Measurements from ENCODE around the gene GNG7.
"Not testable (repeated sequence)": the region's sequence is repeated elsewhere in the genome, so short reads cannot be mapped to it uniquely, and the experiment has no call there.

Gene GNG7

GRCh38 chr19:2589441-2589840, 113.1 kb downstream of the GNG7 start:
- no peaks in the 10 kb centered on the region for H3K4me1 Mint-ChIP-seq (ENCODE audit: low read depth in 2 of 2)
- no peak overlapping the region for H3K27ac Mint-ChIP-seq
- no peak overlapping the region for H3K4me3 Mint-ChIP-seq
- peaks cover 0 to 20% of the 10 kb centered on the region in 2 donors for H3K27me3 Mint-ChIP-seq
- peaks cover 0 to 3% of the 10 kb centered on the region in 2 donors for H3K9me3 Mint-ChIP-seq
- no peak for ATAC-seq (replicated peaks)
- DNase-seq: no peak
- H3K36me3 Mint-ChIP-seq (ENCODE audit: insufficient read depth): peaks cover 3% of the 10 kb centered on the region

- peaks cover 0 to 28% of the 10 kb centered on the region in 2 donors for H3K27me3 Mint-ChIP-seq
- no peak overlapping the region for H3K27ac Mint-ChIP-seq
- H3K4me3 Mint-ChIP-seq: no peak overlapping the region
- peaks cover 0 to 5% of the 10 kb centered on the region in 2 donors for H3K9me3 Mint-ChIP-seq
- H3K4me1 Mint-ChIP-seq (ENCODE audit: low read depth in 2 of 2): no peaks in the 10 kb centered on the region
- no peaks in the 10 kb centered on the region for H3K36me3 Mint-ChIP-seq (ENCODE audit: insufficient read depth)
- no peak for ATAC-seq (replicated peaks)
- no peak for DNase-seq
Measured at GRCh38 chr19:2588081-2588777, 114.3 kb downstream of the GNG7 start.

DNA sequence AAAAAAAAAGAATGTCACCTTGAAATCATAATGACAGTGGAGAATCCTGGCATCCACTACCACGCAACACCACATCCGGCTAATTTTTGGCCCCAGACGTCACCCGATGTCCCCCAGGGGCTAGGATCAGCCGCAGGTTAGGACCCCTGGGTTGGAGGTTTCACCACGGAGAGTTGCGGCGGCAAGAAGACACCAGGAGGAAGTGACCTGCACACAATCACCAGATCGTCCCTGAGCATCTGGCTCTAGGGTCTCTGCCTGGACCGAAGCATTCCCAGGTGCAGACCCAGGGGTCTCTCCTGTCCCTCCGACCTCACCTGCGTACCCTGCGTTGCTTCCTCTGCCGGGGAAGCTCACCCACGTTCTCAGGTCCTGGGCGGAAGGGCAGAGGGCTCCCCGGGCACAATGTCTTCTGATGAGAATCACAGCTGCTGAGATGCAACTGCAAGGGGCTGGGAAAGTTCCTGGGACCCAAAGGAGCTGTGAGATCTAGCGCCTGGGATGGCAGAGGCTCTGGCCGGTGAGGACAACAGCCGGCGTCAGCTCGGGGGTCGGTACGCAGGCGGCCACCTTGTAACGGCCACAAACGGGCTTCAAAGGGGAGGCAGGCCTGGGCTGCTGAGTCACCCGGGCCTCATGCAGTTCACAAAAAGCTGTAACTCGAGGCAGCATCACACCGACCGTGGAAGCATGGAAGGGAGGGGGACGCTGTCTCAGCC, 115.3 kb downstream of the GNG7 start:
- peaks cover 0 to 25% of the 10 kb centered on the region in 2 donors for H3K27me3 Mint-ChIP-seq
- no peaks in the 10 kb centered on the region for H3K4me1 Mint-ChIP-seq (ENCODE audit: low read depth in 2 of 2)
- ATAC-seq (replicated peaks) (no peak), DNase-seq (no peak)
- peaks cover 0 to 5% of the 10 kb centered on the region in 2 donors for H3K9me3 Mint-ChIP-seq
- H3K36me3 Mint-ChIP-seq (ENCODE audit: insufficient read depth): no peaks in the 10 kb centered on the region
- no peak overlapping the region for H3K4me3 Mint-ChIP-seq
- no peak overlapping the region for H3K27ac Mint-ChIP-seq

- Mint-ChIP-seq H3K27ac (no peak overlapping the region), H3K4me1 (ENCODE audit: low read depth in 2 of 2) (no peaks in the 10 kb centered on the region), H3K36me3 (ENCODE audit: insufficient read depth) (no peaks in the 10 kb centered on the region), H3K9me3 (peaks cover 0 to 5% of the 10 kb centered on the region in 2 donors), H3K4me3 (no peak overlapping the region), H3K27me3 (peaks cover 0 to 16% of the 10 kb centered on the region in 2 donors)
- ATAC-seq (replicated peaks) (no peak), DNase-seq (no peak)
Measured at GRCh38 chr19:2586196-2586595, 116.3 kb downstream of the GNG7 start.

DNA sequence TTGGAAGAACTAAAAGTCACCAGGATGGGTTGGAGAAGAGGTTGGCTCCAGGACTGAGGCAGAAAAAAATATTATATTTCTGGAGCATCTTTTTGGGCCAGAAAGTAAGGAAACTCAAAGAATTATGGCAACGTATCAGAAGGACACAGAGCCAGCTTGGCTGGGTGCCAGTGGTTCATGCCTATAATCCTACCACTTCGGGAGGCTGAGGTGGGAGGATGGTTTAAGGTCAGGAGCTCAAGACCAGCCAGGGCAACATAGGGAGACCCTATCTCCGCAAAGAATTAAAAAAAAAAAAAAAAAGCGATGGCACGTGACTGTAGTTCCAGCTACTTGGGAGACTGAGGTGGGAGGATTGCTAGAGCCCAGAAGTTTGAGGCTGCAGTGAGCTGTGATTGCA, 118.5 kb downstream of the GNG7 start:
- peaks cover 0 to 2% of the 10 kb centered on the region in 2 donors for H3K4me1 Mint-ChIP-seq (ENCODE audit: low read depth in 2 of 2)
- H3K4me3 Mint-ChIP-seq: no peak overlapping the region
- peaks cover 0 to 2% of the 10 kb centered on the region in 2 donors for H3K9me3 Mint-ChIP-seq
- H3K27ac Mint-ChIP-seq: peak overlapping the region in 1 of 2 donors; percentile 22
- peaks cover 0 to 8% of the 10 kb centered on the region in 2 donors for H3K27me3 Mint-ChIP-seq
- H3K36me3 Mint-ChIP-seq (ENCODE audit: insufficient read depth): no peaks in the 10 kb centered on the region
- DNase-seq (no peak), ATAC-seq (replicated peaks) (no peak)

DNA sequence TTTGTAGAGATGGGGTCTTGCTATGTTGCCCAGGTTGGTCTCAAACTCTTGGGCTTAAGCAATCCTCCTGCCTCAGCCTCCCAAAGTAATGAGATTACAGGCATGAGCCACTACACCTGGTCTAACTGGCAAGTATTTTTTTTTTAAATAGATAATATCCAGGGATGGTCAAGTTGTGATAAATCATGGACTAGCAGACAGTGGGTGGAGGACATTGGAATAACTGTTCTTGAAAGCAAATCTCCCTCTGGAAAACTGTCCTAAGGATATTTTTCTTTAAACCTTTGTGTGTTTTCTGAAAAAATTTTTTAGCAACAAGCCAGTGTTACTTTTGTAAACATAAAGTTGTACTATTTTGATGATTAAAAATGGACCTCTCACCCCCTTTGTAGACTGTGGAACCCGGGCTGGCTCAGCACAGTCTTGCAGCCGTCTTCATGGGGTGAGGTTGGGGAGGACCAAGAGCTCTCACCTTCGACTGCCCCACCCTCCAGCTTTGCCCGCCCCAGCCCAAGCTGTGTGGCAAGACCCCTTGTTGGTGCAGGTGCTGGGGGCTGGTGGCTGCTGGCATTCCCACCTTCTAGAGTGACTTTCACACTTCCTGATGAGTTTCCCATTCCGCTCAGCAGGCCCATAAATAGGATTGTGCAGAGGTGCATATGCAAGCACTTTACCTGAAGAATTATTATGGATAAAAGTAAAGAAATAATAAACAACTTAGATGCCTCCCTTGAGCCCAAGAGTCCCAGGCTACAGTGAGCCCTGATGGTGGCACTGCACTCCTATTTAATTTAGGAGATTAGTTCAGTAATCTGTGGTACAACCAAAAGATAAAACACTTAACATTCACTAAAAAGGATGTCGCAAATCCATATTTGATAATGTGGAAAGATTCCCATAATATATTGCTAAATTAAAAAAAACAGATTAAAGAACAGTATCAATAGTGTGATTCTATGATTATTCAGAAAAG, 119.2 kb downstream of the GNG7 start:
- no peak for DNase-seq
- Mint-ChIP-seq H3K36me3 (ENCODE audit: insufficient read depth) (no peaks in the 10 kb centered on the region), H3K27ac (no peak overlapping the region), H3K27me3 (peaks cover 5 to 12% of the 10 kb centered on the region in 2 donors), H3K4me3 (no peak overlapping the region), H3K4me1 (ENCODE audit: low read depth in 2 of 2) (peaks cover 0 to 2% of the 10 kb centered on the region in 2 donors), H3K9me3 (peaks cover 0 to 2% of the 10 kb centered on the region in 2 donors)
- ATAC-seq (replicated peaks): no peak

DNA sequence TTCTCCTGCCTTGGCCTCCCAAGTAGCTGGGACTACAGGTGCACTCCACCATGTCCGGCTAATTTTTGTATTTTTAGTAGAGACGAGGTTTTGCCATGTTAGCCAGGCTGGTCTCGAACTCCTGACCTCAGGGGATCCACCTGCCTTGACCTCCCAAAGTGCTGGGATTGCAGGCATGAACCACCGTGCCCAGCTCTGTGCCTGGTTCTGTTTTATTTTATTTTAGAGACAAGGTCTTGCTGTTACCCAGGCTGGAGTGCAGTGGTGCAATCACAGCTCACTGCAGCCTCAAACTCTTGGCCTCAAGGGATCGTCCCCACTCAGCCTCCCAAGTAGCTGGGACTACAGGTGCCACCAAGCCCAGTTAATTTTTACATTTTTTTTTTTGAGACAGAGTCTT, 122.1 kb downstream of the GNG7 start:
- peak overlapping the region in 1 of 2 donors; percentile 19 for H3K4me3 Mint-ChIP-seq
- not testable (repeated sequence) for H3K27ac Mint-ChIP-seq; H3K36me3 Mint-ChIP-seq (ENCODE audit: insufficient read depth)

GRCh38 chr19:2579678-2580280, 122.7 kb downstream of the GNG7 start:
- Mint-ChIP-seq H3K9me3 (peaks cover 0 to 2% of the 10 kb centered on the region in 2 donors), H3K27me3 (peaks cover 9 to 14% of the 10 kb centered on the region in 2 donors), H3K4me1 (ENCODE audit: low read depth in 2 of 2) (peaks cover 0 to 2% of the 10 kb centered on the region in 2 donors), H3K27ac (no peak overlapping the region), H3K36me3 (ENCODE audit: insufficient read depth) (no peaks in the 10 kb centered on the region), H3K4me3 (peak overlapping the region; percentile 37 to 47)
- DNase-seq (no peak), ATAC-seq (replicated peaks) (no peak)

More for the DNA sequence above, 122.1 kb downstream of the GNG7 start:
- DNase-seq; H3K4me1 Mint-ChIP-seq (ENCODE audit: low read depth in 2 of 2); ATAC-seq (replicated peaks); H3K9me3 Mint-ChIP-seq: not testable (repeated sequence)
- H3K27me3 Mint-ChIP-seq: peaks cover 9 to 14% of the 10 kb centered on the region in 2 donors

GRCh38 chr19:2578901-2579677, 123.4 kb downstream of the GNG7 start:
- peak; percentile 42 to 50 (median 47) for DNase-seq
- H3K4me3 Mint-ChIP-seq: peak overlapping the region; percentile 37 to 47
- peaks cover 0 to 2% of the 10 kb centered on the region in 2 donors for H3K4me1 Mint-ChIP-seq (ENCODE audit: low read depth in 2 of 2)
- peak; percentile 58 for ATAC-seq (replicated peaks)
- H3K27me3 Mint-ChIP-seq: peaks cover 9 to 11% of the 10 kb centered on the region in 2 donors
- no peak overlapping the region for H3K27ac Mint-ChIP-seq
- H3K9me3 Mint-ChIP-seq: peaks cover 0 to 2% of the 10 kb centered on the region in 2 donors
- no peaks in the 10 kb centered on the region for H3K36me3 Mint-ChIP-seq (ENCODE audit: insufficient read depth)

DNA sequence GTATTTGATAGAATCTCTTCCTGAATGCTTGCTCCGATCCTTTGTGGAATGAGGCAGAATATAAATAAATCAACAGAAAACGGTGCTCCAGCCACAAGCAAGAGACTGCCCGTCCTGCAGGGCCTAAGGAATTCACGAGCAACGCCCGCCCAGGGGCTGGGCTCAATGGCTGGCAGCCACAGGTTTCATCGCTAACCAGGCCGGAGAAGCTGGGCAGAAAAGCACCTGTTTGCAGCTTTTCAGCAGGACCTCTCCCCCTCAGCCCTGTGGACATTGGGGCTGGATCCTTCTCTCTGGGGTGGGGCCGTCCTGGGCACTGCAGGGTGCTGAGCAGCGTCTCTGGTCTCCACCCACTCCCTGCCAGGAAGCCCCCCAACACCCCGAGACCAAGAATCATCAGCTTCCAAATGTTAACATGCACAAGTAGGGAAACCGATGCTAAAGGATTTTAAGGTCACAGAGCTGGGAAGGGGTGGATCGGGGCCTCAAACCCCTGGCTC, 124.1 kb downstream of the GNG7 start:
- H3K27me3 Mint-ChIP-seq: peaks cover 6 to 9% of the 10 kb centered on the region in 2 donors
- no peak for DNase-seq
- H3K9me3 Mint-ChIP-seq: no peaks in the 10 kb centered on the region
- H3K4me3 Mint-ChIP-seq: no peak overlapping the region
- no peak overlapping the region for H3K27ac Mint-ChIP-seq
- ATAC-seq (replicated peaks): no peak
- no peaks in the 10 kb centered on the region for H3K36me3 Mint-ChIP-seq (ENCODE audit: insufficient read depth)
- peaks cover 0 to 2% of the 10 kb centered on the region in 2 donors for H3K4me1 Mint-ChIP-seq (ENCODE audit: low read depth in 2 of 2)

DNA sequence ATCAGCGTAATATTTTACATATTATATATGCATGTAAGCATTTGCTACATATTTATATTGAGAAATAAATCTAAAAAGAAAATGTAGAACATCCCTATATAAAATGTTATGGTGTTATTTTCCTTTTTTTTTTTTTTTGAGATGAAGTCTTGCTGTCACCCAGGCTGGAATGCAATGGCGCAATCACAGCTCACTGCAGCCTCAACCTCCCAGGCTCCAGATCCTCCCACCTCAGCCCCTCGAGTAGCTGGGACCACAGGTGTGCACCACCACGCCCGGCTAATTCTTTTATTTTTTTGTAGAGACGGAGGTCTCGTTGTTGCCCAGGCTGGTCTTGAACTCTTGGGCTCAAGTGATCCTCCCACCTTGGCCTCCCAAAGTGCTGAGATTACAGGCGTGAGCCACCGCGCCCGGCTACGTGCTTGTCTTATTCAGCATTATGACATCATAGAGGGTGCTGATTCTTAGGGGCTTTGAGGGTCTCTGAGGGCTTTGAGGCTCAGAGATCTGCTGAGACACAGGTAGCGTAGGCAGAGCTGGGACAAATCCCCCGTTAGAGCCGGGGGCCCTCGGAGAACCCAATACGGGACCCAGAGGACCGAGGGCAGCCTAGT, 124.7 kb downstream of the GNG7 start:
- DNase-seq: no peak
- Mint-ChIP-seq H3K4me3 (no peak overlapping the region), H3K36me3 (ENCODE audit: insufficient read depth) (no peaks in the 10 kb centered on the region), H3K9me3 (no peaks in the 10 kb centered on the region), H3K27ac (no peak overlapping the region), H3K27me3 (peaks cover 6 to 9% of the 10 kb centered on the region in 2 donors), H3K4me1 (ENCODE audit: low read depth in 2 of 2) (peaks cover 0 to 2% of the 10 kb centered on the region in 2 donors)
- ATAC-seq (replicated peaks): no peak
